Measurements from ENCODE around the gene BMERB1. TPM values are rescaled to one million over a fixed set of nuclear protein-coding genes. Genes with fewer than 3 reads are reported as not detected.
"Not testable (repeated sequence)": the region's sequence is repeated elsewhere in the genome, so short reads cannot be mapped to it uniquely, and the experiment has no call there.

Gene BMERB1
- total and polyA plus RNA-seq, 2 donors, result 6.0 to 9.1 TPM

DNA sequence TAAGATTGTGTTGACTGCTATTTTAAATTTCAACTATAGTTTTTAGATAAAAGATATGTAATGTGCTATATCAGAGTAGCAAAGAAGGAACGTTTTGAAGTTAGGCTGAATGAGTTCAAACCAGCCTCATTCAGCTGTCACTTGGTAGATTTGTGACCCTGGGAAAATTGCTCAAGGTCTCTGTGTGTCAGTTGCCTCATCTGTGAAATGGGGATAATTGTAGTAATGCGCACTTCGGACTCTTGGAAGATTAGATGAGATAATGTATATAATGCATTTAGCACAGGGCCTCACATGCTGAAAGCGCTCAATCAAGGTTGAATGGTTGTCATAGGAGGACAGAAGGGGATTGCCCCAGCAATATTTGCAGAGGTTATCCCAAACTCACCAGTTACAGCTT is 4.7 kb downstream of the BMERB1 start:
- Histone ChIP-seq H3K36me3 (ENCODE audit: control insufficient read depth in 2 of 2, insufficient read depth in 2 of 2, low read length in 1 of 2) (no peaks in the 10 kb centered on the region), H3K4me1 (ENCODE audit: control insufficient read depth in 2 of 2, insufficient read depth in 2 of 2, low read length in 2 of 2) (no peaks in the 10 kb centered on the region), H3K4me3 (ENCODE audit: low read length in 2 of 2) (no peak overlapping the region), H3K9me3 (ENCODE audit: control insufficient read depth in 2 of 2, insufficient read depth in 1 of 2, low read length in 1 of 2) (no peaks in the 10 kb centered on the region), H3K27me3 (ENCODE audit: control insufficient read depth in 2 of 2, insufficient read depth in 1 of 2, low read length in 1 of 2) (peaks cover 16 to 29% of the 10 kb centered on the region in 2 donors), H3K27ac (ENCODE audit: low read depth in 1 of 2, low read length in 1 of 2) (no peak overlapping the region)
- no peak for DNase-seq (ENCODE audit: low read depth in 6 of 9, low spot score in 9 of 9)
- WGBS, result 92% methylated on average over 4 of the region's 4 CpGs

DNA sequence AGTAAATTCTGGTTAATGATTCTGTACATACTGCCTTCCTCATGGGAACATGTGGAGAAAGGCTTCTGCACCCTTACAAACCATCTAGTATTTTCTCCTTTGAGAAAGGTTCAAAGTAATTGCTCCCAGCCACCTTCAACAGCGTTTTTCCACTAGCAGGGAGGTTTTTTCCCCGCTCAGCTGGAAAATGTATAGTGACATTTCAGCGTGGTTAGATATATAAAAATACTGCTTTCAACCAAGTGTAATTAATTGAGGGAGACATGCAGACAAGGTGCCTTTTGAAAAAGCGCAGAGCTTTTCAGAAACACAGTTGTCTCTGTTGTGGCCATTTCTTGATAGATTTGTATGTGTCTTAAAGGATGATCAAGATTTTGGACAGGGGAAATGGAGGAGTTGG is 5.1 kb downstream of the BMERB1 start:
- DNase-seq (ENCODE audit: low read depth in 6 of 9, low spot score in 9 of 9), result no peak
- no peaks in the 10 kb centered on the region for H3K9me3 ChIP-seq (ENCODE audit: control insufficient read depth in 2 of 2, insufficient read depth in 1 of 2, low read length in 1 of 2)
- no peaks in the 10 kb centered on the region for H3K4me1 ChIP-seq (ENCODE audit: control insufficient read depth in 2 of 2, insufficient read depth in 2 of 2, low read length in 2 of 2)
- 93% methylated on average over 4 of the region's 4 CpGs for WGBS
- H3K27ac ChIP-seq (ENCODE audit: low read depth in 1 of 2, low read length in 1 of 2), result no peak overlapping the region
- no peak overlapping the region for H3K4me3 ChIP-seq (ENCODE audit: low read length in 2 of 2)
- peaks cover 12 to 25% of the 10 kb centered on the region in 2 donors for H3K27me3 ChIP-seq (ENCODE audit: control insufficient read depth in 2 of 2, insufficient read depth in 1 of 2, low read length in 1 of 2)
- no peaks in the 10 kb centered on the region for H3K36me3 ChIP-seq (ENCODE audit: control insufficient read depth in 2 of 2, insufficient read depth in 2 of 2, low read length in 1 of 2)

DNA sequence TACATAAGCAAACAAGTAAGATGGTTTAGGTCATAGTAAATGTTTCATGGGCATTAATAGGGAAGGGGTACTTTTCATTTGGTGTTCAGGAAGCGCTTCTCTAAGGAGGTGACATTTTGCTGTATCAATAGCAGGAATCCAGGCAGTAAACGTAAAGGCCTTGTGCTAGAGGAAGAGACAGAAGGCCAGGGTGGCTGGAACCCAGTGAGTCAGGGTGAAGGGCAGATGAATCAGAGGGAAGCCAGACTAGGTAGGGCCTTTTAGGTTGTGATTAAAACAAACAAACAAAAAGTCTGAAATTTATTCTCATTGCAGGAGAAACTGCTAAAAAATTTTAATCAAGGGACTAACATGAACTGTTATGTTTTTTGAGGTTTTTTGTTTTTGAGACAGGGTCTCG is 6.5 kb downstream of the BMERB1 start:
- H3K4me1 ChIP-seq (ENCODE audit: control insufficient read depth in 2 of 2, insufficient read depth in 2 of 2, low read length in 2 of 2), result no peaks in the 10 kb centered on the region
- no peak overlapping the region for H3K27ac ChIP-seq (ENCODE audit: low read depth in 1 of 2, low read length in 1 of 2)
- H3K36me3 ChIP-seq (ENCODE audit: control insufficient read depth in 2 of 2, insufficient read depth in 2 of 2, low read length in 1 of 2), result no peaks in the 10 kb centered on the region
- no peak for DNase-seq (ENCODE audit: low read depth in 6 of 9, low spot score in 9 of 9)
- 99% methylated on average over 3 of the region's 3 CpGs for WGBS
- no peak overlapping the region for H3K4me3 ChIP-seq (ENCODE audit: low read length in 2 of 2)
- H3K27me3 ChIP-seq (ENCODE audit: control insufficient read depth in 2 of 2, insufficient read depth in 1 of 2, low read length in 1 of 2), result peaks cover under 1 to 11% of the 10 kb centered on the region in 2 donors
- H3K9me3 ChIP-seq (ENCODE audit: control insufficient read depth in 2 of 2, insufficient read depth in 1 of 2, low read length in 1 of 2), result no peaks in the 10 kb centered on the region

DNA sequence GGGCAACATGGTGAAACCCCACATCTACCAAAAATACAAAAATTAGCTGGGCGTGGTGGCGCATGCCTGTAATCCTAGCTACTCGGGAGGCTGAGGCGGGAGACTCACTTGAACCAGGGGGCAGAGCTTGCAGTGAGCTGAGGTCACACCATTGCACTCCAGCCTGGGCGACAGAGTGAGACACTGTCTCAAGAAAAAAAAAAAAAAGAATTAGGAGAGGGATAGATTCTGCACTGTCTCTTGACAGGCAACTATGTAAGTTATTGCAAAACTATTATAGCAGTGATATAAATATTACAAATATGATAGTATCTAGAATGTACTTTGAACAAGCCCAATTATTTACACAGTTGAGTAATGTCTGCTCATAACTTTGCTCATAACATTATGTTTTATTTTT is 7.8 kb downstream of the BMERB1 start:
- not testable (repeated sequence) for H3K4me1 ChIP-seq (ENCODE audit: control insufficient read depth in 2 of 2, insufficient read depth in 2 of 2, low read length in 2 of 2); H3K27me3 ChIP-seq (ENCODE audit: control insufficient read depth in 2 of 2, insufficient read depth in 1 of 2, low read length in 1 of 2); H3K9me3 ChIP-seq (ENCODE audit: control insufficient read depth in 2 of 2, insufficient read depth in 1 of 2, low read length in 1 of 2); DNase-seq (ENCODE audit: low read depth in 6 of 9, low spot score in 9 of 9); H3K36me3 ChIP-seq (ENCODE audit: control insufficient read depth in 2 of 2, insufficient read depth in 2 of 2, low read length in 1 of 2); H3K4me3 ChIP-seq (ENCODE audit: low read length in 2 of 2); H3K27ac ChIP-seq (ENCODE audit: low read depth in 1 of 2, low read length in 1 of 2)
- 98% methylated on average over 5 of the region's 5 CpGs for WGBS

DNA sequence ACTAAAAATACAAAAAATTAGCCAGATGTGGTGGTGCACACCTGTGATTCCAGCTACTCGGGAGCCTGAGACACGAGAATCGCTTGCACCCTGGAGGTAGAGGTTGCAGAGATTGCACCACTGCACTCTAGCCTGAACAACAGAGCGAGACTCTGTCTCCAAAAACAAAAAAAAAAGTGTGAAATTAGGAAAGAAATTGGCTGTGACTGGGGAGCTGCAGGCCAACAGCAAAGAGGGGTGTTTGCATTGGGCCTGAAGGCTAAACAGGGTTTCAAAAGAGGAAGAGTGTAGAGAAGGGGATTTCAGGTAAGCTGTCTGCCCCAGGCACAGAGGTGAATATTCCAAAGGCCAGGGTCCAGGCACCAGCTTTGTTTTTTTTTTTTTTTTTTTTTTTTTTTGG is 9.4 kb downstream of the BMERB1 start:
- Histone ChIP-seq H3K27me3 (ENCODE audit: control insufficient read depth in 2 of 2, insufficient read depth in 1 of 2, low read length in 1 of 2) (no peaks in the 10 kb centered on the region), H3K36me3 (ENCODE audit: control insufficient read depth in 2 of 2, insufficient read depth in 2 of 2, low read length in 1 of 2) (no peaks in the 10 kb centered on the region), H3K9me3 (ENCODE audit: control insufficient read depth in 2 of 2, insufficient read depth in 1 of 2, low read length in 1 of 2) (no peaks in the 10 kb centered on the region), H3K4me3 (ENCODE audit: low read length in 2 of 2) (no peak overlapping the region), H3K27ac (ENCODE audit: low read depth in 1 of 2, low read length in 1 of 2) (no peak overlapping the region), H3K4me1 (ENCODE audit: control insufficient read depth in 2 of 2, insufficient read depth in 2 of 2, low read length in 2 of 2) (no peaks in the 10 kb centered on the region)
- 98% methylated on average over 4 of the region's 4 CpGs for WGBS
- DNase-seq (ENCODE audit: low read depth in 6 of 9, low spot score in 9 of 9), result no peak

DNA sequence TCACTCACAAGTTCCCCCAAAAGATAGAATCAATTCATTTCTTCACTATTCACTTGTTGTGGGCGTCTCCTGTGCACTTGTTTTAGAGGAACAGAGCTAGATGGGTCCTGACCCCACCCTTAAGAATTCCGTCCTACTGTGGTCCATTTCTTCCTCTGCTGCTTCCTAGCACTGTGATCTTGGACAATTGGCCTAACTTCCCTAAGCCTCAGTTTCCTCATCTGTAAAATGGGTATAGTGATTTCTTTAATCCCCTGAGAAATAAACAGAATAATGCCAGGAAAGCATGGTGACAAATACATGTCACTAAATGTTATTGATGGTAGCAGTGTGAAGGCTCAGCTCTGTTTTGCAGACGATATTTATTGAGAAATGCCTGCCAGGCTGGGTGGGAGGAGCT is 9.9 kb downstream of the BMERB1 start:
- H3K9me3 ChIP-seq (ENCODE audit: control insufficient read depth in 2 of 2, insufficient read depth in 1 of 2, low read length in 1 of 2), result no peaks in the 10 kb centered on the region
- H3K4me3 ChIP-seq (ENCODE audit: low read length in 2 of 2), result no peak overlapping the region
- WGBS, result 98% methylated on average over 3 of the region's 3 CpGs
- no peaks in the 10 kb centered on the region for H3K27me3 ChIP-seq (ENCODE audit: control insufficient read depth in 2 of 2, insufficient read depth in 1 of 2, low read length in 1 of 2)
- no peaks in the 10 kb centered on the region for H3K36me3 ChIP-seq (ENCODE audit: control insufficient read depth in 2 of 2, insufficient read depth in 2 of 2, low read length in 1 of 2)
- no peak overlapping the region for H3K27ac ChIP-seq (ENCODE audit: low read depth in 1 of 2, low read length in 1 of 2)
- no peaks in the 10 kb centered on the region for H3K4me1 ChIP-seq (ENCODE audit: control insufficient read depth in 2 of 2, insufficient read depth in 2 of 2, low read length in 2 of 2)
- DNase-seq (ENCODE audit: low read depth in 6 of 9, low spot score in 9 of 9), result no peak

DNA sequence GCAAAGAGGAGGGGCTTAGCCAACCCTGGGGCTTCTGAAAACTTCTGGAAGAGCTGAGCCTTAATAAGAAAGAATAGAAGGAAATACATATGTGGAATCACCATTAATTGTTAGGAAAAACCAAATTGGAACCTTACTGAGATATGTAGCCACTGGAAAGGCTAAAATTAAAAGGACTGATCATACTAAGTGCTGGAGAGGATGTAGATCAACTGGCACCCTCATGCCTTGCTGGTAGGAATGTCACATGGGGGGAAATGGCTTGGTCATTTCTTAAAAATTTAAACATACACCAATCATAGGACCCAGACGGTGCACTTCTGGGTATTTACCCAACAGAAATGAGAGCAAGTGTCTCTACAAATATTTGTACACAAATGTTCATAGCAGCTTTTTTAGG is 11.1 kb downstream of the BMERB1 start:
- no peaks in the 10 kb centered on the region for H3K36me3 ChIP-seq (ENCODE audit: control insufficient read depth in 2 of 2, insufficient read depth in 2 of 2, low read length in 1 of 2)
- H3K27ac ChIP-seq (ENCODE audit: low read depth in 1 of 2, low read length in 1 of 2), result no peak overlapping the region
- H3K4me1 ChIP-seq (ENCODE audit: control insufficient read depth in 2 of 2, insufficient read depth in 2 of 2, low read length in 2 of 2), result no peaks in the 10 kb centered on the region
- DNase-seq (ENCODE audit: low read depth in 6 of 9, low spot score in 9 of 9), result no peak
- H3K9me3 ChIP-seq (ENCODE audit: control insufficient read depth in 2 of 2, insufficient read depth in 1 of 2, low read length in 1 of 2), result no peaks in the 10 kb centered on the region
- WGBS, result 94% methylated on average over 1 of the region's 1 CpG
- no peak overlapping the region for H3K4me3 ChIP-seq (ENCODE audit: low read length in 2 of 2)
- H3K27me3 ChIP-seq (ENCODE audit: control insufficient read depth in 2 of 2, insufficient read depth in 1 of 2, low read length in 1 of 2), result no peaks in the 10 kb centered on the region

DNA sequence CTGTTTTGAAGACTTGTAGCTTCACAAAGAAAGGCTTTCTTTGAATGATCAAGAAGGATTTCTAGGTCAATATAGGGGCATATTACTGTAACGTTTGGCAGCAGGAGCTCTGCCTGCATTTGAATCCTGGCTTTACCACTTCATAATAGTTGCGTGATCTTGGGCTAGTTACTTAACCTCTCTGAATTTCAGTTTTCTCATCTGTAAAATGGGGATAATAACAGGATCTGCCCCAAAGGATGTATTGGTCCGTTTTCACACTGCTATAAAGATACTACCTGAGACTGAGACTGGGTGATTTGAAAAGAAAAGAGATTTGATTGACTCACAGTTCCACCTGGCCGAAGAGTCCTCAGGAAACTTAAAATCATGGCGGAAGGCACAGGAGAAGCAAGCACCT is 12.5 kb downstream of the BMERB1 start:
- H3K9me3 ChIP-seq (ENCODE audit: control insufficient read depth in 2 of 2, insufficient read depth in 1 of 2, low read length in 1 of 2), result no peaks in the 10 kb centered on the region
- H3K27me3 ChIP-seq (ENCODE audit: control insufficient read depth in 2 of 2, insufficient read depth in 1 of 2, low read length in 1 of 2), result no peaks in the 10 kb centered on the region
- H3K36me3 ChIP-seq (ENCODE audit: control insufficient read depth in 2 of 2, insufficient read depth in 2 of 2, low read length in 1 of 2), result no peaks in the 10 kb centered on the region
- DNase-seq (ENCODE audit: low read depth in 6 of 9, low spot score in 9 of 9), result no peak
- 95% methylated on average over 5 of the region's 5 CpGs for WGBS
- H3K4me3 ChIP-seq (ENCODE audit: low read length in 2 of 2), result no peak overlapping the region
- no peak overlapping the region for H3K27ac ChIP-seq (ENCODE audit: low read depth in 1 of 2, low read length in 1 of 2)
- H3K4me1 ChIP-seq (ENCODE audit: control insufficient read depth in 2 of 2, insufficient read depth in 2 of 2, low read length in 2 of 2), result no peaks in the 10 kb centered on the region

DNA sequence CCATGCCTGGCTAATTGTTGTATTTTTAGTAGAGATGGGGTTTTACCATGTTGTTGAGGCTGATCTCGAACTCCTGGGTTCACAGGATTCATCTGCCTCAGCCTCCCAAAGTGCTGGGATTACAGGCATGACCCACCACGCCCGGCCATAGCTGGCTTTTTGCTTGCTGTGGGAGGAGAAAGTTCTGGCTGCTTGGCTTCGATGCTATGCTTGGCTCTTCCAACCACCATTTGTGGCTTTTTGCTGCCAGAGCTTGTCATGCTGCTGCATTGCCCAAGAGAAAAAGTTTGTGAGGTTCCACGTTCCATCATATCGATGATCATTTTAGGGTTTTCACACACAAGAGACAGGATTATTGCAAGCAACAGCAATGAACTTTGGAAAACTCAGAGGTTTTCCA is 16.2 kb downstream of the BMERB1 start:
- no peaks in the 10 kb centered on the region for H3K27me3 ChIP-seq (ENCODE audit: control insufficient read depth in 2 of 2, insufficient read depth in 1 of 2, low read length in 1 of 2)
- no peaks in the 10 kb centered on the region for H3K4me1 ChIP-seq (ENCODE audit: control insufficient read depth in 2 of 2, insufficient read depth in 2 of 2, low read length in 2 of 2)
- 90% methylated on average over 6 of the region's 6 CpGs for WGBS
- DNase-seq (ENCODE audit: low read depth in 6 of 9, low spot score in 9 of 9), result no peak
- H3K27ac ChIP-seq (ENCODE audit: low read depth in 1 of 2, low read length in 1 of 2), result no peak overlapping the region
- H3K4me3 ChIP-seq (ENCODE audit: low read length in 2 of 2), result no peak overlapping the region
- no peaks in the 10 kb centered on the region for H3K9me3 ChIP-seq (ENCODE audit: control insufficient read depth in 2 of 2, insufficient read depth in 1 of 2, low read length in 1 of 2)
- no peaks in the 10 kb centered on the region for H3K36me3 ChIP-seq (ENCODE audit: control insufficient read depth in 2 of 2, insufficient read depth in 2 of 2, low read length in 1 of 2)

DNA sequence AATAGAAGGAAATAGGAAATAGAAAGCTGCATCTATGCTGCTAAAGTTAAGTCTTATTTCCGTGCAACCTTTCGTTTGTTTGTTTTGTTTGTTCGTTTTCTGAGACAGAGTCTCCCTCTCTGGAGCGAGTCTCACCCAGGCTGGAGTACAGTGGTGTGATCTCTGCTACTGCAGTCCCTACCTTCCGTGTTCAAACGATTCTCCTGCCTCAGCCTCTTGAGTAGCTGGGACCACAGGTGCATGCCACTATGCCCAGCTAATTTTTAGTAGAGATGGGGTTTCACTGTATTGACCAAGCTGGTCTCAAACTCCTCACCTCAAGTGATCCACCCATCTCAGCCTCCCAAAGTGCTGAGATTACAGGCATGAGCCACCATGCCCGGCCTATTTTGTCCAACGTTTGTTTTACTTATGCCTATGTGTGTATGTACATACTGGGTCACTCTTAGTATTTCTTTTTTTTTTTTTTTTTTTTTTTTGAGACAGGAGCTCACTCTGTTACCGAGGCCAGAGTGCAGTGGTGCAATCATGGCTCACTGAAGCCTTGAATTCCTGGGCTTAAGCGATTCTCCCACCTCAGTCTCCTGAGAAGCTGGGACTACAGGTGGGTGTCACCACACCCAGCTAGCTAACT is 16.8 kb downstream of the BMERB1 start:
- Histone ChIP-seq H3K27ac (ENCODE audit: low read depth in 1 of 2, low read length in 1 of 2) (no peak overlapping the region), H3K36me3 (ENCODE audit: control insufficient read depth in 2 of 2, insufficient read depth in 2 of 2, low read length in 1 of 2) (no peaks in the 10 kb centered on the region), H3K4me3 (ENCODE audit: low read length in 2 of 2) (no peak overlapping the region), H3K9me3 (ENCODE audit: control insufficient read depth in 2 of 2, insufficient read depth in 1 of 2, low read length in 1 of 2) (no peaks in the 10 kb centered on the region), H3K4me1 (ENCODE audit: control insufficient read depth in 2 of 2, insufficient read depth in 2 of 2, low read length in 2 of 2) (no peaks in the 10 kb centered on the region), H3K27me3 (ENCODE audit: control insufficient read depth in 2 of 2, insufficient read depth in 1 of 2, low read length in 1 of 2) (no peaks in the 10 kb centered on the region)
- 94% methylated on average over 10 of the region's 10 CpGs for WGBS
- DNase-seq (ENCODE audit: low read depth in 6 of 9, low spot score in 9 of 9), result no peak

All from thymus (tissue), 11 donors.